Measurements from ENCODE around the gene ATP6V0E1. TPM values are rescaled to one million over a fixed set of nuclear protein-coding genes. Genes with fewer than 3 reads are reported as not detected.

The ATP6V0E1 gene
- total and polyA plus RNA-seq, 2 of the 8 experiments (the other 6 are each of a cell fraction or from before 2014, with no cell fraction given) = 108 to 134 TPM

DNA sequence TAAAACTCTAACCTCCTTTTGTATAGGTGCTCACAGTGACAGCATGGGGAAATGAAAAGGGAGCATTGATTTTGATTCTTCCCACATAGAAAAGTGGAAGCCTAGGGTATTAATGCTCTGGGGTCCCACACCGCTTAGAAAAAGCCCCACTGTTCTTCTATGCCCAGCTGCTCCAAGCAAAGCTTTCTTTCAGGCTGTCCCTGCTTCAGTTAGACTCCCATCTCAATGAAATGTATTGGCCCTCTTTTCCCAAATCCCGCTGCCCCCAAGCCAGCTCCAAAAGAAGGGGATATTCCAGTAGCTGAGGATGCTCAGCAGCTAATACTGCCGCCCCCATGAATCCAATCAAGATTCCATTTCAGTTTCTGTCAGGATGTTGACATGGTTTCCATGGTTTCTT is 55.6 kb downstream of the ATP6V0E1 start:
- no peak overlapping the region for H2BK20ac ChIP-seq (ENCODE audit: low read length)
- H3K56ac ChIP-seq (replicated peaks; ENCODE audit: insufficient read length, low read depth, low read length) = no peak overlapping the region
- H3K23ac ChIP-seq (ENCODE audit: insufficient read length) = no peak overlapping the region
- no peaks in the 10 kb centered on the region for H3K79me2 ChIP-seq (ENCODE audit: control insufficient read depth in 1 of 2, insufficient read depth in 2 of 2, low read length in 2 of 2)
- H3K4me2 ChIP-seq (ENCODE audit: insufficient read depth in 1 of 2, low read depth in 2 of 2, low read length in 2 of 2) = no peak overlapping the region
- ChIA-PET CTCF (ENCODE audit: partially characterized antibody) (interaction anchor here (1.2 kb wide), 1 partner anchor 29 kb away, joined by 4 read pairs; no protein-coding TSS in a partner anchor), POLR2A (ENCODE audit: partially characterized antibody) (interaction anchor here (1.1 to 2.5 kb wide), 4 partner anchors 10 to 268 kb away, joined by 3 to 9 read pairs (median 4); no protein-coding TSS in a partner anchor)
- no peak overlapping the region for H3K27ac ChIP-seq (ENCODE audit: low read depth, low read length)
- H2AFZ ChIP-seq (ENCODE audit: low read length) = no peak overlapping the region
- H3K36me3 ChIP-seq (ENCODE audit: control insufficient read depth in 2 of 4, insufficient read depth in 4 of 4, low read length in 3 of 4) = peaks cover 0 to 3% (median 1%) of the 10 kb centered on the region in 4 experiments; a peak in 2 of 8 replicates
- no peaks in the 10 kb centered on the region for H3K4me1 ChIP-seq (replicated peaks in 1 of 4; ENCODE audit: control insufficient read depth in 3 of 4, insufficient read depth in 4 of 4, low read length in 3 of 4)
- no peak overlapping the region for H2BK5ac ChIP-seq (ENCODE audit: low read depth, low read length)
- H2BK15ac ChIP-seq (ENCODE audit: low read length) = no peak overlapping the region
- no peak overlapping the region for H2BK12ac ChIP-seq (ENCODE audit: low read depth, low read length)
- H3K79me1 ChIP-seq (ENCODE audit: low read depth, low read length) = no peaks in the 10 kb centered on the region
- no peak overlapping the region for H2BK120ac ChIP-seq (replicated peaks; ENCODE audit: low read depth, low read length)
- H3K4me3 ChIP-seq (ENCODE audit: extremely low read depth in 1 of 4, insufficient read depth in 2 of 4, low read depth in 3 of 4, low read length in 4 of 4) = no peak overlapping the region
- no peak overlapping the region for H2AK5ac ChIP-seq (ENCODE audit: low read depth, low read length)
- FAIRE-seq (no peak), DNase-seq (ENCODE audit: low read depth in 1 of 2, low spot score in 2 of 2) (no peak)
- no peak overlapping the region for H3K14ac ChIP-seq (ENCODE audit: insufficient read length)
- no peak overlapping the region for H4K91ac ChIP-seq (replicated peaks; ENCODE audit: insufficient read length, low read length)
- no peak overlapping the region for H3K18ac ChIP-seq (ENCODE audit: extremely low read depth, low read length)
- no peak overlapping the region for H3K9ac ChIP-seq (replicated peaks in 1 of 4; ENCODE audit: extremely low read depth in 1 of 4, low read depth in 3 of 4, low read length in 3 of 4)
- no peaks in the 10 kb centered on the region for H4K20me1 ChIP-seq (replicated peaks in 1 of 2; ENCODE audit: control insufficient read depth in 1 of 2, insufficient read depth in 2 of 2, low read length in 2 of 2)
- no peaks in the 10 kb centered on the region for H3K23me2 ChIP-seq (ENCODE audit: low read depth, low read length)
- H4K8ac ChIP-seq (ENCODE audit: extremely low read depth, insufficient read depth, low read length) = no peak overlapping the region
- no peak overlapping the region for H3K4ac ChIP-seq (replicated peaks; ENCODE audit: insufficient read length, low read depth, low read length)
- H4K5ac ChIP-seq (ENCODE audit: insufficient read length, low read depth, low read length) = no peak overlapping the region
- no peaks in the 10 kb centered on the region; a peak in 2 of 7 replicates for H3K27me3 ChIP-seq (replicated peaks in 1 of 4; ENCODE audit: control insufficient read depth in 3 of 4, extremely low read depth in 1 of 4, insufficient read depth in 3 of 4, low read length in 3 of 4)
- WGBS, 2 experiments (ENCODE audit: extremely low coverage in 1 of 2, insufficient coverage in 1 of 2, insufficient read length in 1 of 2, insufficient replicate concordance in 2 of 2, low coverage in 1 of 2, low lambda C conversion rate in 2 of 2, missing lambda C conversion rate in 1 of 2) = 85% methylated on average over 3 of the region's 3 CpGs; no CpG with 5 or more reads in 1 of the 2 experiments
- H3K9me3 ChIP-seq (ENCODE audit: insufficient read depth in 2 of 2, low read depth in 1 of 2, low read length in 1 of 2) = no peaks in the 10 kb centered on the region
